ENCODE results near the gene LMNA.
"Not testable (repeated sequence)": the region's sequence is repeated elsewhere in the genome, so short reads cannot be mapped to it uniquely, and the experiment has no call there.

Gene LMNA

GRCh38 chr1:156114101-156114918 is at the start of gene LMNA:
Gene LMNA (plus strand): TSS chr1:156114711. CDS start chr1:156114919, 208 bp downstream.
- DNase-seq (ENCODE audit: low read depth in 2 of 2) = peak; percentile 55 to 71

GRCh38 chr1:156065212-156065611 is 49.3 kb upstream of the LMNA start:
- no peak for DNase-seq (ENCODE audit: low read depth in 2 of 2)

- DNase-seq (ENCODE audit: low read depth in 2 of 2) = no peak
Observed at GRCh38 chr1:156065871-156066270, 48.6 kb upstream of the LMNA start.

- no peak for DNase-seq (ENCODE audit: low read depth in 2 of 2)
Observed at GRCh38 chr1:156067262-156067661, 47.2 kb upstream of the LMNA start.

GRCh38 chr1:156069490-156070455 is 44.7 kb upstream of the LMNA start:
- DNase-seq (ENCODE audit: low read depth in 2 of 2) = no peak

GRCh38 chr1:156070548-156070947 is 44.0 kb upstream of the LMNA start:
- no peak for DNase-seq (ENCODE audit: low read depth in 2 of 2)

- not testable (repeated sequence) for DNase-seq (ENCODE audit: low read depth in 2 of 2)
Observed at GRCh38 chr1:156071332-156071816, 43.1 kb upstream of the LMNA start.

- DNase-seq (ENCODE audit: low read depth in 2 of 2) = no peak
Observed at GRCh38 chr1:156072251-156072650, 42.3 kb upstream of the LMNA start.

GRCh38 chr1:156073110-156073687 is 41.3 kb upstream of the LMNA start:
- DNase-seq (ENCODE audit: low read depth in 2 of 2) = no peak

GRCh38 chr1:156073740-156074139 is 40.8 kb upstream of the LMNA start:
- no peak for DNase-seq (ENCODE audit: low read depth in 2 of 2)

- DNase-seq (ENCODE audit: low read depth in 2 of 2) = no peak
Observed at GRCh38 chr1:156074661-156075060, 39.9 kb upstream of the LMNA start.

GRCh38 chr1:156075162-156075561 is 39.3 kb upstream of the LMNA start:
- no peak for DNase-seq (ENCODE audit: low read depth in 2 of 2)

GRCh38 chr1:156075775-156076204 is 38.7 kb upstream of the LMNA start:
- DNase-seq (ENCODE audit: low read depth in 2 of 2) = no peak

- DNase-seq (ENCODE audit: low read depth in 2 of 2) = no peak
Observed at GRCh38 chr1:156076609-156077429, 37.7 kb upstream of the LMNA start.

- DNase-seq (ENCODE audit: low read depth in 2 of 2) = no peak
Observed at GRCh38 chr1:156077430-156077760, 37.1 kb upstream of the LMNA start.

- no peak for DNase-seq (ENCODE audit: low read depth in 2 of 2)
Observed at GRCh38 chr1:156078728-156079127, 35.8 kb upstream of the LMNA start.

- no peak for DNase-seq (ENCODE audit: low read depth in 2 of 2)
Observed at GRCh38 chr1:156079762-156080161, 34.7 kb upstream of the LMNA start.

- no peak for DNase-seq (ENCODE audit: low read depth in 2 of 2)
Observed at GRCh38 chr1:156080241-156080862, 34.2 kb upstream of the LMNA start.

GRCh38 chr1:156080863-156081179 is 33.7 kb upstream of the LMNA start:
- no peak for DNase-seq (ENCODE audit: low read depth in 2 of 2)

GRCh38 chr1:156081180-156081916 is 33.2 kb upstream of the LMNA start:
- no peak for DNase-seq (ENCODE audit: low read depth in 2 of 2)

All from stimulated activated CD8-positive, alpha-beta memory T cell treated with anti-CD3 and anti-CD28 coated beads, Interleukin-2, amount 100 ng/mL, for 1 hour (primary cell).